Thoracic aorta (tissue), 2 donors: Measurements from ENCODE around the gene BAG1. TPM values are rescaled to one million over a fixed set of nuclear protein-coding genes. Genes with fewer than 3 reads are reported as not detected.

ENCODE experiments used
- ATAC-seq: fragments of 150-250 bp; one replicate; pipeline ENCODE4 v1.8.0; 2017; ENCODE audit warnings: low read depth; ENCODE audit not compliant: insufficient number of reproducible peaks, low FRiP score
- DNase-seq: peaks from one replicate; pipeline ENCODE4 v3.0.0-alpha.2; 2020; ENCODE audit warnings: low spot score
- H3K27ac ChIP-seq, 2 donors: fragments of 200-600 bp; sonication (generic); 1 replicate in 1 of 2; 2 replicates in 1 of 2; pipeline ENCODE4 v1.5.1; 2016; ENCODE audit warnings: mild to moderate bottlenecking in 2 of 2, moderate library complexity in 2 of 2
- H3K27me3 ChIP-seq: fragments of 200-600 bp; sonication (generic); replicated peaks from 2 replicates; pipeline ENCODE4 v1.6.0; 2016; ENCODE audit warnings: mild to moderate bottlenecking; ENCODE audit not compliant: insufficient read depth
- H3K36me3 ChIP-seq: fragments of 200-600 bp; sonication (generic); one replicate; pipeline ENCODE4 v1.5.1; 2016
- H3K4me1 ChIP-seq, 2 donors: fragments of 200-600 bp; sonication (generic); 1 replicate in 1 of 2; 2 replicates in 1 of 2; pipeline versions ENCODE4 v1.5.1 to v1.6.0; 2016; ENCODE audit warnings: low read depth in 2 of 2, mild to moderate bottlenecking in 1 of 2; ENCODE audit not compliant: control insufficient read depth in 1 of 2
- H3K4me3 ChIP-seq: fragments of 200-600 bp; sonication (generic); 2 replicates; pipeline ENCODE4 v1.5.1; 2016; ENCODE audit warnings: mild to moderate bottlenecking
- H3K9me3 ChIP-seq: fragments of 200-600 bp; sonication (generic); 2 replicates; pipeline ENCODE4 v1.5.1; 2016
- CTCF ChIP-seq: fragments of 200-600 bp; sonication (generic); IDR thresholded peaks from one replicate; pipeline ENCODE4 v1.5.1; 2019; ENCODE audit warnings: antibody characterized with exemption
- total RNA-seq, 2 donors: library from RNA; depleted of rRNA; stranded (reverse); fragments of >200 nt; gene quantifications; one replicate each; pipeline versions ENCODE4 v1.1.0 to v1.2.3, GENCODE V29; 2016

The BAG1 gene
- total RNA-seq, 2 donors from 2014 or later, result 30.6 to 40.5 TPM

- no peaks in the 10 kb centered on the region for H3K9me3 ChIP-seq
- H3K36me3 ChIP-seq, result peaks cover 47% of the 10 kb centered on the region
- DNase-seq, result no peak
These were observed 5.6 kb upstream of the BAG1 start for GRCh38 chr9:33270146-33270545.

GRCh38 chr9:33267151-33267767, 2.8 kb upstream of the BAG1 start:
- no peak for TF ChIP-seq CTCF
- Histone ChIP-seq H3K9me3 (no peaks in the 10 kb centered on the region), H3K27ac (no peak overlapping the region), H3K36me3 (peaks cover 28% of the 10 kb centered on the region), H3K27me3 (no peaks in the 10 kb centered on the region), H3K4me1 (peaks cover 7 to 29% of the 10 kb centered on the region in 2 donors), H3K4me3 (no peak overlapping the region)
- no peak for ATAC-seq
- no peak for DNase-seq

More at GRCh38 chr9:33270146-33270545, 5.6 kb upstream of the BAG1 start:
- no peak overlapping the region for H3K4me3 ChIP-seq
- H3K27ac ChIP-seq, result no peak overlapping the region
- peaks cover 7 to 16% of the 10 kb centered on the region in 2 donors for H3K4me1 ChIP-seq
- no peak for TF ChIP-seq CTCF
- no peaks in the 10 kb centered on the region for H3K27me3 ChIP-seq
- ATAC-seq, result no peak

- peaks cover 7 to 29% of the 10 kb centered on the region in 2 donors for H3K4me1 ChIP-seq
- no peak for DNase-seq
- H3K9me3 ChIP-seq, result no peaks in the 10 kb centered on the region
- no peak for TF ChIP-seq CTCF
- H3K36me3 ChIP-seq, result peaks cover 14% of the 10 kb centered on the region
- H3K4me3 ChIP-seq, result peak overlapping the region; percentile 79
- no peaks in the 10 kb centered on the region for H3K27me3 ChIP-seq
- no peak for ATAC-seq
- H3K27ac ChIP-seq, result peak overlapping the region; percentile 75 to 82
These were observed 830 bp upstream of the BAG1 start for GRCh38 chr9:33265211-33265865.

- H3K27me3 ChIP-seq, result no peaks in the 10 kb centered on the region
- no peak for TF ChIP-seq CTCF
- no peaks in the 10 kb centered on the region for H3K9me3 ChIP-seq
- ATAC-seq (peak; percentile 24), DNase-seq (peak; percentile 19)
- peaks cover 21% of the 10 kb centered on the region for H3K36me3 ChIP-seq
- H3K27ac ChIP-seq, result peak overlapping the region; percentile 75 to 85
- peaks cover 7 to 29% of the 10 kb centered on the region in 2 donors for H3K4me1 ChIP-seq
- H3K4me3 ChIP-seq, result peak overlapping the region; percentile 79
These were observed 470 bp downstream of the BAG1 start for GRCh38 chr9:33264003-33264472.

GRCh38 chr9:33263131-33264002, 1.1 kb downstream of the BAG1 start:
- no peak for DNase-seq
- no peaks in the 10 kb centered on the region for H3K9me3 ChIP-seq
- H3K4me3 ChIP-seq, result peak overlapping the region; percentile 79
- H3K27me3 ChIP-seq, result no peaks in the 10 kb centered on the region
- H3K4me1 ChIP-seq, result peaks cover 7 to 29% of the 10 kb centered on the region in 2 donors
- H3K36me3 ChIP-seq, result peaks cover 28% of the 10 kb centered on the region
- TF ChIP-seq CTCF, result no peak
- no peak overlapping the region for H3K27ac ChIP-seq
- ATAC-seq, result peak; percentile 3
